Fibroblast of lung (primary cell): ENCODE data around the gene ZNF672.

Experiments used
- EZH2 ChIP-seq: IDR thresholded peaks from 2 replicates; pipeline ENCODE4 v1.5.1; 2012; ENCODE audit warnings: low read length, control low read depth, mild to moderate bottlenecking; ENCODE audit errors: missing control alignments
- TF ChIP-seq, protein P1 (sequence below), 2 donors: IDR thresholded peaks in 1 of 2; conservative IDR thresholded peaks in 1 of 2; 1 replicate in 1 of 2; 2 replicates in 1 of 2; pipeline ENCODE4 v1.5.1; 2011 to 2012; ENCODE audit warnings: low read length in 2 of 2, control low read depth in 1 of 2, inconsistent platforms in 1 of 2, low read depth in 1 of 2, mild to moderate bottlenecking in 1 of 2

DNA sequence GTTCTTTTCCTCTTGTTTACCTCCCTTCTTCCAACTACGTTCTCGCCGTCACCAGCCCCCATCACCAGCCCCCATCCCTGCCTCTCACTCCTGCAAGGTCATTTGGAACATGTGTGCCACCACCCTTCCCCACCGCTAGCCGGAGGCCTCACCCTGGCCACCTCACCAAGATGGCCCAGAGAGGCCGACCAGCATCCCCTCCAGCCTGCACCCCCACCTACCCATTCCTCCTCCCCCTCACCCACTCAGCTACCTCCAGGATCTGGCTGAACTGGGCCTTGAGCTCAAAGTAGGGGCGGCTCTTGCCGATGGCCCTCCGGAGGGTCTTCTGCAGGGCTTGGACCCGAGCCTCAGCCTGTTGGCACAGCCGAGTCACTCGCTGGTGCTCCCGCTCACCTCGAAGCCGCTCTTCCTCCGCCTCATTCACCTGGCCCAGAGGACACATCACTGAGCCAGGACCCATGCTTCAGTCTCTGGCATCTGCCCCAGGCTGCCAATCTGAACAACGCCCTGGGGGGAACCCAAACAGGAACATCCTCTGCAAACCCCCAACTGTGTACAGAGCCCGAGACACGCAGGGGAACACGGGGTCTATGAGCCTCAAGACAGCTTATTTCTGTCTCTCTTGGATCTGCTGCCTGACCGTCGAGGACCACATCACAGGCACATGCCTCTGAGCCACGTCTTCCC is 25.1 kb upstream of the ZNF672 start:
- TF ChIP-seq, protein P1, sequence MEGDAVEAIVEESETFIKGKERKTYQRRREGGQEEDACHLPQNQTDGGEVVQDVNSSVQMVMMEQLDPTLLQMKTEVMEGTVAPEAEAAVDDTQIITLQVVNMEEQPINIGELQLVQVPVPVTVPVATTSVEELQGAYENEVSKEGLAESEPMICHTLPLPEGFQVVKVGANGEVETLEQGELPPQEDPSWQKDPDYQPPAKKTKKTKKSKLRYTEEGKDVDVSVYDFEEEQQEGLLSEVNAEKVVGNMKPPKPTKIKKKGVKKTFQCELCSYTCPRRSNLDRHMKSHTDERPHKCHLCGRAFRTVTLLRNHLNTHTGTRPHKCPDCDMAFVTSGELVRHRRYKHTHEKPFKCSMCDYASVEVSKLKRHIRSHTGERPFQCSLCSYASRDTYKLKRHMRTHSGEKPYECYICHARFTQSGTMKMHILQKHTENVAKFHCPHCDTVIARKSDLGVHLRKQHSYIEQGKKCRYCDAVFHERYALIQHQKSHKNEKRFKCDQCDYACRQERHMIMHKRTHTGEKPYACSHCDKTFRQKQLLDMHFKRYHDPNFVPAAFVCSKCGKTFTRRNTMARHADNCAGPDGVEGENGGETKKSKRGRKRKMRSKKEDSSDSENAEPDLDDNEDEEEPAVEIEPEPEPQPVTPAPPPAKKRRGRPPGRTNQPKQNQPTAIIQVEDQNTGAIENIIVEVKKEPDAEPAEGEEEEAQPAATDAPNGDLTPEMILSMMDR (conservative IDR thresholded peaks at IDR 0.05 in 1 of 2, IDR thresholded peaks at IDR 0.05 in 1 of 2; ENCODE audit: low read depth in 1 of 2, low read length in 2 of 2), result no peak
- no peak for TF ChIP-seq EZH2
